Lung (tissue), 12 donors: ENCODE measurements around the gene PLA2G15. TPM values are rescaled to one million over a fixed set of nuclear protein-coding genes. Genes with fewer than 3 reads are reported as not detected.

Experiments used
- ATAC-seq: fragments of 200-7000 bp; cut with Tn5 transposase; one replicate; pipeline ENCODE4 v1.9.1; 2020; ENCODE audit warnings: moderate number of reproducible peaks; ENCODE audit not compliant: insufficient read depth, low FRiP score
- DNase-seq, 3 donors: peaks; one replicate each; pipeline ENCODE4 v3.0.0-alpha.2; 2013 to 2017
- H3K27ac ChIP-seq, 2 donors: one replicate each; pipeline ENCODE4 v1.5.1; 2013; ENCODE audit warnings: mild to moderate bottlenecking in 2 of 2, moderate library complexity in 2 of 2, control low read depth in 1 of 2, inconsistent platforms in 1 of 2, low read depth in 1 of 2, low read length in 1 of 2
- H3K27me3 ChIP-seq, 3 donors: one replicate each; pipeline ENCODE4 v1.5.1; 2013; ENCODE audit warnings: low read length in 2 of 3; ENCODE audit not compliant: control insufficient read depth in 3 of 3, insufficient read depth in 3 of 3
- H3K36me3 ChIP-seq, 4 donors: one replicate each; pipeline ENCODE4 v1.5.1; 2013; ENCODE audit warnings: low read length in 4 of 4, mild to moderate bottlenecking in 1 of 4, moderate library complexity in 1 of 4; ENCODE audit not compliant: control insufficient read depth in 4 of 4, insufficient read depth in 4 of 4
- H3K4me1 ChIP-seq, 5 donors: one replicate each; pipeline ENCODE4 v1.5.1; 2013; ENCODE audit warnings: low read length in 5 of 5, mild to moderate bottlenecking in 2 of 5, moderate library complexity in 1 of 5; ENCODE audit not compliant: control insufficient read depth in 5 of 5, insufficient read depth in 5 of 5
- H3K4me3 ChIP-seq: one replicate; pipeline ENCODE4 v1.5.1; 2013; ENCODE audit warnings: mild to moderate bottlenecking, control low read depth, moderate library complexity
- H3K9ac ChIP-seq, 2 donors: one replicate each; pipeline ENCODE4 v1.5.1; 2013; ENCODE audit warnings: low read length in 2 of 2, control low read depth in 1 of 2; ENCODE audit not compliant: insufficient read depth in 1 of 2
- H3K9me3 ChIP-seq, 4 donors: one replicate each; pipeline ENCODE4 v1.5.1; 2013; ENCODE audit warnings: low read length in 3 of 4, mild to moderate bottlenecking in 1 of 4, moderate library complexity in 1 of 4; ENCODE audit not compliant: control insufficient read depth in 4 of 4, insufficient read depth in 3 of 4
- CTCF ChIP-seq: IDR thresholded peaks from 2 replicates; pipeline ENCODE4 v1.5.1; 2012; ENCODE audit warnings: mild to moderate bottlenecking; ENCODE audit errors: control extremely low read depth, extremely low read depth
- WGBS, 2 donors: extraction: QIAGEN DNeasy Blood & Tissue Kit; methylation state at CpG; one replicate each; pipeline ENCODE4 v1.1.7; 2013; 5-methylcytosine and 5-hydroxymethylcytosine counted together
- polyA plus RNA-seq, 2 donors: library from polyadenylated mRNA; stranded (reverse); fragments of 200-250 nt; gene quantifications; one replicate each; pipeline ENCODE4 v1.2.1, GENCODE V29; 2013
- total RNA-seq, 2 donors: library from RNA; depleted of rRNA in 1 of 2; stranded (reverse); fragments of >200 nt in 1 of 2; gene quantifications; one replicate each; pipeline ENCODE4 v1.2.1, GENCODE V29; 2014 to 2021
- donor health status: control.
- donor health status: control.
- donor health status: Bipolar disorder and iron deficiency.
- donor health status: healthy.
- donor health status: DM: yes; HTN: yes; CAD: no.

Gene PLA2G15
- total and polyA plus RNA-seq, 4 donors, result 11.0 to 42.4 (median 19.6) TPM

DNA sequence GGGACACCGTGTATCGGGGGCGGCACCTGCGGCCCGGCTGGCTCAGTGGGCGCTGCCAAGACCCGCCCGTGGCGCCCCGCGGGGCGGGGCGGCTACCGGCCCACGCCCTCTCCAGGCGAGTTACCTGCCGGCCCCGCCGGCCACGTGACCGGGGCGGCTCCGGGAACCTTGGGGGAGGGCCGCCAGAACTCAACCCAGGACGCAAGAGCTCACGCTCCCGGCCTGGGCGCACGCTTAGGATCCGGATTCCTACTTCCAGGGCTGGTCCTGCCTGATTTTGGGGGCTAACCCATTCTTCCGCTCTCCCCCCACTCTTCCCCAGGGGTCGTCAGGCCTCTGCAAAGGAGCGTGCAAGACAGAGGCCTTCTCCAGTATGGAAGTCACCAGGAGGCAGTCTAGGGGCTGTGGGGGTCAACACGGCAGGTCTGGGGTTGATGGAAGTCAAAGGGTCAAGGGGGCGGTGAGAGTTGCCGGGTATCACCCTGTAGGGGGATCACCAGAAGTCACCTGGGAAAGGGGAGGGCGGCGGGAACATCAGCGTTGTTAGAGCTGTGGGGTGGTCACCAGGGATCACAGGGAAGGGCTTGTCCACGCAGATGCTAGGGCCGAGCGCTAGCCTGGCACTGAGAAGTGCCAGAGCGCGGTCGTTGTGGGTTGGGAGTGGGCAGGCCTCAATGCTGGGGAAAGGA lies 8.9 kb upstream of the PLA2G15 start:
- TF ChIP-seq CTCF, result no peak
- peaks cover 0 to 10% (median under 1%) of the 10 kb centered on the region in 4 donors for H3K36me3 ChIP-seq
- ATAC-seq (peak; percentile 49), DNase-seq (peak; percentile 48 to 81 (median 74))
- peak overlapping the region in 1 of 2 donors; percentile 96 for H3K27ac ChIP-seq
- no peaks in the 10 kb centered on the region for H3K9me3 ChIP-seq
- peaks cover 4 to 28% (median 15%) of the 10 kb centered on the region in 5 donors for H3K4me1 ChIP-seq
- peaks cover 0 to 16% (median 16%) of the 10 kb centered on the region in 3 donors for H3K27me3 ChIP-seq
- peak overlapping the region; percentile 60 for H3K4me3 ChIP-seq
- 6 to 15% methylated on average over 39 to 45 of the region's 45 CpGs for WGBS, 2 donors
- H3K9ac ChIP-seq, result peak overlapping the region; percentile 46 to 51

DNA sequence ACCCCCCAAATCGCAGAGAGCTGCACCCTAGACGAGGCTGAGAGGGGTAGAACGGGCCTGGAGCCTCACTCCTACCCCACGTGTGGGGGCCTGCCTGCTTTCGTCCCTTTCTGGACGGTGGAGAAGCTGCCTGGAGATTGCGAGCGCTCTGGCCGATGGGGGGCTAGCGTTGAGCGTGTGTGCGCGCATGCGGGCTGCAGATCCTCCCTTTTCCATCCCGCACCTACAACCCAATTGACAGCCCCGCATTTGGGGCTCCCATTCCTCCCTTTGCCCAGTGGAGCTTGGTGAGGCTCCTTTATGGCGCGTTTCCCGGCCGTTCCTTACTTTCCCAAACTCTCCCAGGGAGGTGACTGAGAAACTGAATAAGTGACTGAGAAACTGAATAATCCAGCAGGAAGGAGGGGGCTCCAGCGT lies 8.3 kb upstream of the PLA2G15 start:
- Histone ChIP-seq H3K36me3 (peaks cover 0 to 6% (median 0%) of the 10 kb centered on the region in 4 donors), H3K27ac (peak overlapping the region; percentile 77 to 96), H3K27me3 (peaks cover 0 to 16% (median 16%) of the 10 kb centered on the region in 3 donors), H3K9me3 (no peaks in the 10 kb centered on the region), H3K9ac (peak overlapping the region; percentile 46 to 51), H3K4me3 (peak overlapping the region; percentile 60), H3K4me1 (peaks cover 4 to 28% (median 15%) of the 10 kb centered on the region in 5 donors)
- DNase-seq (peak in 2 of 3 donors; percentile 40 to 64), ATAC-seq (no peak)
- no peak for TF ChIP-seq CTCF
- 5 to 12% methylated on average over 21 of the region's 21 CpGs for WGBS, 2 donors

DNA sequence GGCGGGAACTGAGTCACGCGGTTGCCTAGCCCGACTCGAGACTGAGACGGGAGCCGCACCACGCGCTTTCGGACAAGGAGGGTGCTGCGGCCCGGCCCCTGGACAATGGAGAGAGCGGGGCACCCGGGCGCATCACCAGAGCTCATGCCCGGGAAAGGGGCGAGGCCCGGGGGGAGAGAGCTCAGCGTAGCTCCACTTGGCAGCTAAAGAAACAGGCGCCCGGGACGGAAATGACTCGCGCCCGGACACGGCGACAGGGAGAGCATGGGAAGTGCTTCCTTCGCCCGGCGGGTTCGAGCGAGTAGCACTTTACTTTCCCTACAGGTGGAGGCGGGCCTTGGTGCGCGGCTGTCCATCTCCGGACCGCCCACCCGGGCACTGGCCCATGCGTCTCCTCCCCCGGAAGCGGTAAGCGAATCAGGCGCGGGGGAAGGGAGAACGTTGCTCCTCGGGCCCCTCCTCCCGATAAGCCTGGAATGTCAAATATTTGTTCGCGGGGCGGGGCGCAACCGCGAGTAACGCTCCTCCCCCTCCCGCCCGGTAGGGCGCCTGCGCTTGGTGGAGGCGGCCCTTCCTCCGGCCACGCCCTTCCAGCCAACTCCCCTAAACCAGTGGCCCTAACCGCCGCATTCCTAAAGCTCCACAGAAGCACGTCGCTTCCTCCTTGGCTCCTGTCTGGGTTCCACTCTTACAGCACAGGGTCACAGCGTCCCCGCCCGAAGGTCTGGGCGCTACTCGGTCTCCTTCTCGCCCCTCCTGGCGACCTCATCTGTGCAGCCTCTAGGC lies 7.7 kb upstream of the PLA2G15 start:
- Histone ChIP-seq H3K4me1 (peaks cover 4 to 28% (median 15%) of the 10 kb centered on the region in 5 donors), H3K9ac (peak overlapping the region in 1 of 2 donors; percentile 71), H3K27me3 (peaks cover 0 to 16% (median 16%) of the 10 kb centered on the region in 3 donors), H3K36me3 (peaks cover 0 to 1% (median 0%) of the 10 kb centered on the region in 4 donors), H3K9me3 (no peaks in the 10 kb centered on the region), H3K27ac (peak overlapping the region; percentile 80 to 96), H3K4me3 (peak overlapping the region; percentile 60)
- no peak for TF ChIP-seq CTCF
- WGBS, 2 donors, result 0 to 1% methylated on average over 62 to 72 of the region's 72 CpGs
- DNase-seq (peak; percentile 99), ATAC-seq (peak; percentile 80)
